ENCODE measurements around the gene DDX39B. TPM values are rescaled to one million over a fixed set of nuclear protein-coding genes. Genes with fewer than 3 reads are reported as not detected.
"Not testable (repeated sequence)": the region's sequence is repeated elsewhere in the genome, so short reads cannot be mapped to it uniquely, and the experiment has no call there.

The DDX39B gene
- total RNA-seq, 1 donor from 2014 or later, result 185 TPM

- DNase-seq (ENCODE audit: low spot score), result not testable (repeated sequence)
Measured at GRCh38 chr6:31487674-31488073, 54.1 kb downstream of the DDX39B start.

- DNase-seq (ENCODE audit: low spot score), result not testable (repeated sequence)
Measured at GRCh38 chr6:31486065-31486837, 55.6 kb downstream of the DDX39B start.

GRCh38 chr6:31485055-31485454 lies 56.7 kb downstream of the DDX39B start:
- no peak for DNase-seq (ENCODE audit: low spot score)

- no peak for DNase-seq (ENCODE audit: low spot score)
Measured at GRCh38 chr6:31483392-31483791, 58.4 kb downstream of the DDX39B start.

GRCh38 chr6:31480574-31480973 lies 61.2 kb downstream of the DDX39B start:
- no peak for DNase-seq (ENCODE audit: low spot score)

Other genes starting within 250 kb of the DDX39B start
- gene HLA-B, start 184.8 kb downstream of the DDX39B start, total RNA-seq (ENCODE audit: insufficient read depth, low replicate concordance), result 113 TPM
- gene MICA, start 138.4 kb downstream of the DDX39B start, total RNA-seq (ENCODE audit: insufficient read depth, low replicate concordance), result 6.0 TPM
- 0.24 TPM for gene MICB, start 43.9 kb downstream of the DDX39B start, total RNA-seq (ENCODE audit: insufficient read depth, low replicate concordance)
- not detected for gene MCCD1, start 13.0 kb downstream of the DDX39B start, total RNA-seq (ENCODE audit: insufficient read depth, low replicate concordance)
- gene ATP6V1G2, start 4.6 kb upstream of the DDX39B start, total RNA-seq (ENCODE audit: insufficient read depth, low replicate concordance), result 3.6 TPM
- 28.6 TPM for gene NFKBIL1, start 5.6 kb upstream of the DDX39B start, total RNA-seq (ENCODE audit: insufficient read depth, low replicate concordance)
- not detected for gene LTA, start 30.3 kb upstream of the DDX39B start, total RNA-seq (ENCODE audit: insufficient read depth, low replicate concordance)
- gene TNF, start 33.6 kb upstream of the DDX39B start, total RNA-seq (ENCODE audit: insufficient read depth, low replicate concordance), result 1.4 TPM
- gene LTB, start 40.4 kb upstream of the DDX39B start, total RNA-seq (ENCODE audit: insufficient read depth, low replicate concordance), result 0.96 TPM
- gene LST1, start 44.3 kb upstream of the DDX39B start, total RNA-seq (ENCODE audit: insufficient read depth, low replicate concordance), result not detected
- gene NCR3, start 51.0 kb upstream of the DDX39B start, total RNA-seq (ENCODE audit: insufficient read depth, low replicate concordance), result not detected
- 63.6 TPM for gene AIF1, start 73.2 kb upstream of the DDX39B start, total RNA-seq (ENCODE audit: insufficient read depth, low replicate concordance)
- gene PRRC2A, start 78.7 kb upstream of the DDX39B start, total RNA-seq (ENCODE audit: insufficient read depth, low replicate concordance), result 21.4 TPM
- 58.7 TPM for gene BAG6, start 110.7 kb upstream of the DDX39B start, total RNA-seq (ENCODE audit: insufficient read depth, low replicate concordance)
- not detected for gene APOM, start 113.9 kb upstream of the DDX39B start, total RNA-seq (ENCODE audit: insufficient read depth, low replicate concordance)
- 24.1 TPM for gene C6orf47, start 118.8 kb upstream of the DDX39B start, total RNA-seq (ENCODE audit: insufficient read depth, low replicate concordance)
- gene GPANK1, start 123.0 kb upstream of the DDX39B start, total RNA-seq (ENCODE audit: insufficient read depth, low replicate concordance), result 9.6 TPM
- 36.6 TPM for gene CSNK2B, start 124.1 kb upstream of the DDX39B start, total RNA-seq (ENCODE audit: insufficient read depth, low replicate concordance)
- gene LY6G5B, start 128.0 kb upstream of the DDX39B start, total RNA-seq (ENCODE audit: insufficient read depth, low replicate concordance), result 1.2 TPM
- gene LY6G5C, start 139.1 kb upstream of the DDX39B start, total RNA-seq (ENCODE audit: insufficient read depth, low replicate concordance), result 0.48 TPM
- gene ABHD16A, start 161.3 kb upstream of the DDX39B start, total RNA-seq (ENCODE audit: insufficient read depth, low replicate concordance), result 33.7 TPM
- not detected for gene LY6G6F, start 164.9 kb upstream of the DDX39B start, total RNA-seq (ENCODE audit: insufficient read depth, low replicate concordance)
- gene LY6G6D, start 173.3 kb upstream of the DDX39B start, total RNA-seq (ENCODE audit: insufficient read depth, low replicate concordance), result not detected
- gene LY6G6C, start 179.7 kb upstream of the DDX39B start, total RNA-seq (ENCODE audit: insufficient read depth, low replicate concordance), result 3.1 TPM
- 3.1 TPM for gene MPIG6B, start 181.4 kb upstream of the DDX39B start, total RNA-seq (ENCODE audit: insufficient read depth, low replicate concordance)
- gene DDAH2, start 187.3 kb upstream of the DDX39B start, total RNA-seq (ENCODE audit: insufficient read depth, low replicate concordance), result 87.4 TPM
- 203 TPM for gene CLIC1, start 194.5 kb upstream of the DDX39B start, total RNA-seq (ENCODE audit: insufficient read depth, low replicate concordance)
- gene MSH5, start 198.0 kb upstream of the DDX39B start, total RNA-seq (ENCODE audit: insufficient read depth, low replicate concordance), result 8.2 TPM
- gene SAPCD1, start 220.7 kb upstream of the DDX39B start, total RNA-seq (ENCODE audit: insufficient read depth, low replicate concordance), result not detected
- gene VWA7, start 235.3 kb upstream of the DDX39B start, total RNA-seq (ENCODE audit: insufficient read depth, low replicate concordance), result not detected

All from umbilical cord (tissue), 2 donors.